SU-DHL-6 (cell line): ENCODE measurements around the gene DPEP2.

Experiments
- EZH2phosphoT487 ChIP-seq: fragments of 200-600 bp; sonication (generic), shearing (Covaris generic); conservative IDR thresholded peaks from 2 replicates; pipeline ENCODE4 v1.6.1; 2018; ENCODE audit warnings: mild to moderate bottlenecking, antibody characterized with exemption, low read length, moderate library complexity, mixed read lengths
- TF ChIP-seq, protein P1 (sequence below): fragments of 200-600 bp; sonication (generic); IDR thresholded peaks from one replicate; pipeline ENCODE4 v1.5.1; 2017; ENCODE audit warnings: antibody characterized with exemption, mild to moderate bottlenecking, low read length, moderate library complexity; ENCODE audit not compliant: insufficient read depth, poor library complexity, severe bottlenecking

DNA sequence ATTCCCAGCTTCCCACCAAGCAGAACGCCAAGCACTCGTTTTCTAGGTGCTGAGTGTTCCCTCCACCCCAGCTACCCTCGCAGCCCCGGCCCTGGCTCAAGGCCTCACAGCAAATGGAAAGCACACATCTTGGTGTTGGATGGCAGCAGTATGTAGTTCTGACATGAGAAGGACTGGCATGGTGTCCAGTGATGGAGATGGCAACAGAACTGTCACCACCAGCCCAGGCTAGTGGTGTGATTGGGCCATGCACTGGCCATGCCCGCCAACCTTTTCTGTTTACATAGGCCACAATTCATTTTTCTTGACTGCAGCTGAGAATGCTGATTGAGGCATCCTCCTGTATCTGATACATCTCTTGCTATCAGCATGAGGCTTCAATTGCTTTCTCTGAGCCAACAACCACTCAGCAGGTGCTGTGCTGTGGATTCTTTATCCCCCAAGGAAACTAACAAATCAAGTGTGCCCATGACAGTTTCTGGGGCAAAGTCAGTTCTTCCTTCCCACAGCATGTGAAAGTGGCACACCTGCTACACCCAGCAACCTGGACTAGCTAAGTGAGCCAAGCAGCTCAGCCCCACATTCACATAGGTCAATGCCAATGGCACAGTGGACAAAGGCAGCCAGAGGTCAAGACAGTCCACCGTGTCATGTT, 34.7 kb downstream of the DPEP2 start:
- TF ChIP-seq, protein P1, sequence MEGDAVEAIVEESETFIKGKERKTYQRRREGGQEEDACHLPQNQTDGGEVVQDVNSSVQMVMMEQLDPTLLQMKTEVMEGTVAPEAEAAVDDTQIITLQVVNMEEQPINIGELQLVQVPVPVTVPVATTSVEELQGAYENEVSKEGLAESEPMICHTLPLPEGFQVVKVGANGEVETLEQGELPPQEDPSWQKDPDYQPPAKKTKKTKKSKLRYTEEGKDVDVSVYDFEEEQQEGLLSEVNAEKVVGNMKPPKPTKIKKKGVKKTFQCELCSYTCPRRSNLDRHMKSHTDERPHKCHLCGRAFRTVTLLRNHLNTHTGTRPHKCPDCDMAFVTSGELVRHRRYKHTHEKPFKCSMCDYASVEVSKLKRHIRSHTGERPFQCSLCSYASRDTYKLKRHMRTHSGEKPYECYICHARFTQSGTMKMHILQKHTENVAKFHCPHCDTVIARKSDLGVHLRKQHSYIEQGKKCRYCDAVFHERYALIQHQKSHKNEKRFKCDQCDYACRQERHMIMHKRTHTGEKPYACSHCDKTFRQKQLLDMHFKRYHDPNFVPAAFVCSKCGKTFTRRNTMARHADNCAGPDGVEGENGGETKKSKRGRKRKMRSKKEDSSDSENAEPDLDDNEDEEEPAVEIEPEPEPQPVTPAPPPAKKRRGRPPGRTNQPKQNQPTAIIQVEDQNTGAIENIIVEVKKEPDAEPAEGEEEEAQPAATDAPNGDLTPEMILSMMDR = no peak
- TF ChIP-seq EZH2phosphoT487 = no peak
